ENCODE measurements around the gene RPL12.

The RPL12 gene

GRCh38 chr9:127450830-127451607, at the start of gene RPL12, which contains the start of gene LRSAM1:
Gene RPL12 (minus strand): TSS chr9:127451406. CDS start chr9:127451317, 89 bp downstream.
Gene LRSAM1 (plus strand): TSS chr9:127451510. CDS start chr9:127454528, 3,018 bp downstream.
- DNase-seq = peak; percentile 93 to 95

GRCh38 chr9:127500862-127501261, 49.7 kb upstream of the RPL12 start:
- no peak for DNase-seq

- DNase-seq = no peak
These were observed 49.2 kb upstream of the RPL12 start for GRCh38 chr9:127500399-127500798.

GRCh38 chr9:127498298-127498697, 47.1 kb upstream of the RPL12 start:
- no peak for DNase-seq

GRCh38 chr9:127497656-127498290, 46.6 kb upstream of the RPL12 start:
- no peak for DNase-seq

- DNase-seq = no peak
These were observed 45.8 kb upstream of the RPL12 start for GRCh38 chr9:127496974-127497373.

- peak in 1 of 2 experiments; percentile 18 for DNase-seq
These were observed 44.8 kb upstream of the RPL12 start for GRCh38 chr9:127495884-127496555.

GRCh38 chr9:127494304-127494702, 43.1 kb upstream of the RPL12 start:
- no peak for DNase-seq

GRCh38 chr9:127493592-127494303, 42.5 kb upstream of the RPL12 start:
- DNase-seq = no peak

GRCh38 chr9:127492616-127493015, 41.4 kb upstream of the RPL12 start:
- no peak for DNase-seq

- DNase-seq = no peak
These were observed 40.3 kb upstream of the RPL12 start for GRCh38 chr9:127491516-127491915.

- no peak for DNase-seq
These were observed 39.5 kb upstream of the RPL12 start for GRCh38 chr9:127490535-127491230.

- no peak for DNase-seq
These were observed 38.4 kb upstream of the RPL12 start for GRCh38 chr9:127489471-127490115.

GRCh38 chr9:127488946-127489345, 37.7 kb upstream of the RPL12 start:
- DNase-seq = no peak

- no peak for DNase-seq
These were observed 34.8 kb upstream of the RPL12 start for GRCh38 chr9:127485995-127486394.

- DNase-seq = no peak
These were observed 31.5 kb upstream of the RPL12 start for GRCh38 chr9:127482662-127483061.

- DNase-seq = no peak
These were observed 28.4 kb upstream of the RPL12 start for GRCh38 chr9:127479507-127480081.

- DNase-seq = no peak
These were observed 23.4 kb upstream of the RPL12 start for GRCh38 chr9:127474592-127474991.

- DNase-seq = no peak
These were observed 22.7 kb upstream of the RPL12 start for GRCh38 chr9:127473932-127474331.

GRCh38 chr9:127473501-127473900, 22.3 kb upstream of the RPL12 start:
- DNase-seq = no peak

- DNase-seq = no peak
These were observed 19.5 kb upstream of the RPL12 start for GRCh38 chr9:127470662-127471061.

GRCh38 chr9:127467621-127468020, 16.4 kb upstream of the RPL12 start:
- DNase-seq = no peak

All from NCI-H2081 (cell line).